Activated naive CD8-positive, alpha-beta T cell (primary cell): ENCODE results near the gene CDH22.

Experiments
- H3K27ac Mint-ChIP-seq: one replicate; pipeline ENCODE4 v1.8.0; 2021; ENCODE audit warnings: mixed read lengths
- H3K27me3 Mint-ChIP-seq: one replicate; pipeline ENCODE4 v1.8.0; 2021; ENCODE audit warnings: mixed read lengths
- H3K36me3 Mint-ChIP-seq: one replicate; pipeline ENCODE4 v1.8.0; 2021; ENCODE audit warnings: mixed read lengths
- H3K4me1 Mint-ChIP-seq: one replicate; pipeline ENCODE4 v1.8.0; 2021; ENCODE audit warnings: low read depth, mixed read lengths
- H3K4me3 Mint-ChIP-seq: one replicate; pipeline ENCODE4 v1.8.0; 2021; ENCODE audit warnings: mild to moderate bottlenecking, mixed read lengths
- H3K9me3 Mint-ChIP-seq: one replicate; pipeline ENCODE4 v1.8.0; 2021; ENCODE audit warnings: low read depth, mixed read lengths

The CDH22 gene

DNA sequence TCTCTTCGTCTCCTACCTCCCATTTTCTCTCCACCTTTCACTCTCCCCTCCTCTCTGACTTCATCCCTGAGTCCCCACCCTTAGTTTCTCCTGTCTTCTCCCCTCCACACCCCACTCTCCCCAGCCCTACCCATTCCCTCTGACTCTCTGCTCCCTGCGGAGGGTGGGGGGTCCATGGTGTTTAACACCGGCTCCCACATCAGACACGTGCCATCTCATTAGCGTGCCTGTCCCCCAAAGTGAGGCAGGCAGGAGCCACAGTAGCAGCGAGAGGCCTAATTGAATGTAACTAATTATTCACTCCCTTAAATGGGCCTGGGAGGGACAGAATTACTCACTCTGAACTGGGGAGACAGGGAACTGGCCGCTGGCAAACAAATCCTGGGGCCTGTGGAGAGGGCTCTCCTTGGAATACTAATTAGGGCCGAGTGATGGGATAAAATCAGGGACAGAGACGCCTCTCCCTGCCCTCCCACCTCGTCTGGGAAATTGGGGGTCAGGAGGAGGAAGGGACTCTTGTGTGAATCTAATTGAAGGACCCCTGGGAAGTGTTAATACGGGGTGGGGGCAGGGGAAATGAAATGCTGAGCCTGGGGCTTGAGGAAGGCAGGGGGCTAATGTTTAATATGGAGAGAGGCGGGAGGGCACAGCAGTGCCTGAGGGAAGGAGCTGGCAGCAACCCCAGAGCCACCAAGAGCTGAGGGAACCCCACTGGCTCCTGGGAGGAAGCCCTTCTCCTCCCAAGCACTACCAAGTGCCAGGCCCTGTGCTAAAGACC, 172.3 kb downstream of the CDH22 start:
- Mint-ChIP-seq H3K27ac (no peak overlapping the region), H3K27me3 (peaks cover 28% of the 10 kb centered on the region), H3K9me3 (no peaks in the 10 kb centered on the region), H3K4me3 (no peak overlapping the region), H3K36me3 (no peaks in the 10 kb centered on the region), H3K4me1 (peaks cover 2% of the 10 kb centered on the region)

DNA sequence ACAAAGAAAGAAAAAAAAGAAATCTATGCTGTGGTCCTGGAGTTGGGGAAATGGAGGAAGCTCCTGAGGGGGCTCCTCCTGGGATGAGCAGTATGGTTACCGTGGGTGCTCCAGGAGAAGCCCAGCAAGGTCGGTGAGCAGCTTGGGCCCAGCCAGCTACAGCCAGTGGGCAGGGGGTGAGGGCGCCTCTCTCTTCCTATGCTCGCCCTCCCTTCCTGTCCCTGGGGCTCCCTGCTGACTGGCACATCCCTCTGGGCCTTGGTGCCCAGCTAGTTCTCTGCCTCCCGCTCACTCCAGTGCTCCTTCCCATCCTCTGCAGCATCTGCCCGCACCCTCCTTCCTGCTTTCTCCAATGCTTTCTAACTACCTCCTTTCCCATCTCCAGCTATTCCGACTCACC, 173.6 kb downstream of the CDH22 start:
- Mint-ChIP-seq H3K4me3 (no peak overlapping the region), H3K27me3 (peaks cover 27% of the 10 kb centered on the region), H3K9me3 (no peaks in the 10 kb centered on the region), H3K36me3 (no peaks in the 10 kb centered on the region), H3K4me1 (peaks cover 2% of the 10 kb centered on the region), H3K27ac (no peak overlapping the region)

DNA sequence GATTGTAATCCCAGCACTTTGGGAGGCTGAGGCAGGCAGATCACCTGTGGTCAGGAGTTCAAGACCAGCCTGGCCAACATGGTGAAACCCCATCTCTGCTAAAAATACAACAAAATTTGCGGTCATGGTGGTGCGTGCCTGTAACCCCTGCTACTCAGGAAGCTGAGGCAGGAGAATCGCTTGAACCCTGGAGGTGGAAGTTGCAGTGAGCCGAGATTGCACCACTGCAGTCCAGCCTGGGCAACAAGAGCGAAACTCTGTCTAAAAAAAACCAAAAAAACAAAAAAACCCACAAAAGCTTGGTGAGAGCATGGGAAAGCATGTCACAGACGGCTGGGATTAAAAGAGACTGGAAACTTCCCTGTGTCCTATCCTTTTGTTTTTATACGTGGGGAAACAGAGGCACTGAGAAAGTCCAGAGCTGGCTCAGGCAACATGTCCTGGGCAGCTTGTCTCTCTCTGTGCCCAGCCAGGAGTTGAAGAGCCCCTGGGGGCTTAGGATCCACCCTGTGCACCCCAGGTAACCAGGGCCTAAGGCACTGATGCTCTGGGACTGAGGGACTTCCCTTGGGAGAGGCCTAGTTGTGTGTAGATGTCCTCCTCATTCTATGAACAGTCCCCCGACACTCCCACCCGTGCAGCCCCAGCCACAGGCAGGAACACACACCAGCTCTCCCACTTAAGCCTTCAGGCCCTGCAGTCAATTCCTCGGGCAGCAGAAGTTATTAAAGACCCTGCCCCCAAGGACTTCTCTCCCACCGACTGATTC, 174.2 kb downstream of the CDH22 start:
- Mint-ChIP-seq H3K27me3 (peaks cover 24% of the 10 kb centered on the region), H3K9me3 (no peaks in the 10 kb centered on the region), H3K36me3 (no peaks in the 10 kb centered on the region), H3K4me3 (no peak overlapping the region), H3K27ac (no peak overlapping the region), H3K4me1 (peaks cover 2% of the 10 kb centered on the region)

DNA sequence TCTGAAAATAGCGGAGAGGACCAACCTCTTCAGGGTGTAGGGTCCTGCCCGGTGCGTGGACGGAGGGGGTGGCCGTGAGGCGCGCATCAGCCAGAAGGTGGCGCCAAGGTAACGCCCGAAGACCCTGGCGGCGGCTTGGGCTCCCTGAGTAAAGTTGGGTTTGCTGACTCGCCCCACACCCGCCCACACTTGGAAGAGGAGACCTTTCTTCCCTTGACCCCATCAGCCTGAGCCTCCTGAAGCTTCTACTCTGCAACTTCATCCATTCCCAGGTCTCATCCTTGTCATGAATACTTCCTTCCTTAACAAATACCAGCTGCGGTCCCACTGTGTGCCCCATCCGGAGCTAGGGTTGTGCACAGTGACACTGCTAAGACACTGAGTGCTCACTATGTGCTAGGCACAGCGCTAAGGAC, 175.6 kb downstream of the CDH22 start:
- Mint-ChIP-seq H3K9me3 (no peaks in the 10 kb centered on the region), H3K27ac (no peak overlapping the region), H3K27me3 (peaks cover 23% of the 10 kb centered on the region), H3K36me3 (no peaks in the 10 kb centered on the region), H3K4me1 (peaks cover 2% of the 10 kb centered on the region), H3K4me3 (no peak overlapping the region)

DNA sequence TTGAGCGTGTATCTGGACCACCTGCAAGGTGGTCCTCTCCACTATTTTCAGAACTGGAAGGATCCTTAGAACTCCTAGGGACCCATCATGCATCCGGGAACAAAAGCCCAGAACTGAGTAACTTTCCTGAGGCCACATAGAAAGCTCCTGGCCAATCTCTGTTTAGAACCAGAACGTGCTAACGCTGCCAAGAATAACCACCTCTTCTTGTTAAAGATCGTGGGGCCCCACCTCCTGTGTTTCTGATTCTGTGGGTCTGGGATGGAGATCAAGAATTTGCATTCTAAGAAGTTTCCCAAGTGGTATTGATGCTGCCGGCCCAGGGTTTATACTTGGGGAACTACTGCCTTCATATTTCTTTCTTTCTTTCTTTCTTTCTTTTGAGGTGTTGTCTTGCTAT, 176.9 kb downstream of the CDH22 start:
- H3K4me3 Mint-ChIP-seq, result no peak overlapping the region
- no peaks in the 10 kb centered on the region for H3K36me3 Mint-ChIP-seq
- peaks cover 18% of the 10 kb centered on the region for H3K27me3 Mint-ChIP-seq
- no peak overlapping the region for H3K27ac Mint-ChIP-seq
- no peaks in the 10 kb centered on the region for H3K9me3 Mint-ChIP-seq
- H3K4me1 Mint-ChIP-seq, result peaks cover 2% of the 10 kb centered on the region

DNA sequence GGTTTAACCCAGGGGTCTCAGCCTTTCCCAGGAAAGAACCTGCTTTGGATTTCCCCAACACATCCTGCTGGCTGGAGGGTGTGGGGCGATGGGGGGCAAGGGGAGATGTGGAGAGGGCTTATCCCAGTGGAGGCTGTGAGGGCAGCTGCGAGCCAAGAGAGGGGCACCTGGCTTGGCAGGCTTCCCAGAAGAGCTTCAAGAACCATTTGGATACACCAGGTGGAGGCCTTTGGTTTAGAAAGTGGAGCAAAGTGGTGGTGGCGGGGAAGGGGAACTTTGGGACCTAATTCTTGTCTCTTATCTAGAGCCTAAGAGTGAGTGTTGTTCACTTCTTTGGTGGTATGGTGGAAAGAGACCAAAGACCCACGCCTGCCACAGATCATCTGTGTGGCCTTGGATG, 177.8 kb downstream of the CDH22 start:
- peaks cover 2% of the 10 kb centered on the region for H3K36me3 Mint-ChIP-seq
- no peak overlapping the region for H3K27ac Mint-ChIP-seq
- H3K9me3 Mint-ChIP-seq, result no peaks in the 10 kb centered on the region
- peaks cover 18% of the 10 kb centered on the region for H3K27me3 Mint-ChIP-seq
- H3K4me1 Mint-ChIP-seq, result peaks cover 2% of the 10 kb centered on the region
- H3K4me3 Mint-ChIP-seq, result no peak overlapping the region

DNA sequence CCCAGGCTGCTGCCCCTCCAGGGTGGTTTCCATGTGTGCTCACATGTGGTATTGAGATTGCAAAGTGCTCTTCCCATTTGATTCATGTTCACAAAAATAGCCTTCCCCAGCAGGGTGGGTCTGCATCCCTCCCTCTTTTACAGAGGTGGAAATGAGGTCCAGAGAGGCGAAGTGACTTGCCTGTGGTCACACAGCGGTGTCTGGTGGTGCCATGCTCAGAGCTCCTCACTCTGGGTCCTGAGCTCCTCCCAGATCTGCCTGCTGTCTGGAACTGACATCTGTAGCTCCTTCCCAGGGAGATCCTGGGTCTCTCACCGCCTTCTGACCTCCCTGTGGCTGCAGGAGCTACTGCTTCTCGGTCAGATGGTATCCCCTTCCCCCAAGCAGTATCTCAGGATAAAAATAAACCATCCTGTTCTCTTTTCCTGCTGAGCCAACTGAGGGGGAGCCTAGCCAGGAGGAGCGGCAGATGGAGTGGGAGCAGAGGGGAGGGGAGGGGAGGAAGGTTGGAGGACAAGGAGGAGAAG, 178.3 kb downstream of the CDH22 start:
- Mint-ChIP-seq H3K27me3 (peaks cover 15% of the 10 kb centered on the region), H3K4me3 (no peak overlapping the region), H3K36me3 (peaks cover 3% of the 10 kb centered on the region), H3K4me1 (peaks cover 2% of the 10 kb centered on the region), H3K27ac (no peak overlapping the region), H3K9me3 (no peaks in the 10 kb centered on the region)

DNA sequence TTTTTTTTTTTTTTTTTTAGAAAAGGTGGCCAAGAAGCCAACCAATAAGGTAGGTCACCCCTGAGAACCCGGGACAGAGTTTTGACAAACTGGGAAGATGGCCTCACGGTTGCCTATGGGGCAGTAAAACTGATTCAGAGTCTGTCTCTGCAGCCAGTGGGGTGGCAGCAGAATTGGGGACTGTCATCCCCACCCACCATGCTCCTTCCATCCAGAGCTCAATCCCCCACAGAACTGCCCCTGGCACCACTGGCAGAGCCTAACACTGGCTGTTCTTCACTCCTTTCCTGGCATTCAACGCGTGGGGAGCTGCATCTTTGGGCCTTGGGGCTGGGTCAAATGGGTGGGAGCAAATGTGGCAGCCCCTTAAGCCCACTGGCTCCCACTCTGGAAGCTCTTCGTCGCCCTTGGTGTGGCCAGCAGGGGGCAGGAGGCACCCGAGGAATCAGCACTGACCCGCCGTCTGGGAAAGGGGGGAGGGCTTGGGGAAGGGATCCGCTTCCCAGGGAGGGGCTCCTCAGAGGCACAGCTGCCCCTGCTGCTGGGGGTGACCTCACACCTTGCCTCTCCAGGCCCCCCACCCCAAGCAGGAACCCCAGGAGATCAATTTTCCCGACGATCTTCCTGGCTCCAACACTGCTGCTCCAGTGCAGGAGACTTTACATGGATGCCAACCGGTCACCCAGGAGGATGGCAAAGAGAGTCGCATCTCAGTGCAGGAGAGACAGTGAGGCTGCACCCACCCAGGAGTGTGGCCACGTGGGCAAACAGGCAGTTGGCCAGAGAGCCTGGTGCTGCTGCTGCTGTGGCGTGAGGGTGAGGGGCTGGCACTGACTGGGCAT, 179.8 kb downstream of the CDH22 start:
- H3K4me3 Mint-ChIP-seq, result no peak overlapping the region
- H3K27me3 Mint-ChIP-seq, result peaks cover 14% of the 10 kb centered on the region
- no peaks in the 10 kb centered on the region for H3K9me3 Mint-ChIP-seq
- peaks cover 2% of the 10 kb centered on the region for H3K4me1 Mint-ChIP-seq
- no peak overlapping the region for H3K27ac Mint-ChIP-seq
- peaks cover 3% of the 10 kb centered on the region for H3K36me3 Mint-ChIP-seq

DNA sequence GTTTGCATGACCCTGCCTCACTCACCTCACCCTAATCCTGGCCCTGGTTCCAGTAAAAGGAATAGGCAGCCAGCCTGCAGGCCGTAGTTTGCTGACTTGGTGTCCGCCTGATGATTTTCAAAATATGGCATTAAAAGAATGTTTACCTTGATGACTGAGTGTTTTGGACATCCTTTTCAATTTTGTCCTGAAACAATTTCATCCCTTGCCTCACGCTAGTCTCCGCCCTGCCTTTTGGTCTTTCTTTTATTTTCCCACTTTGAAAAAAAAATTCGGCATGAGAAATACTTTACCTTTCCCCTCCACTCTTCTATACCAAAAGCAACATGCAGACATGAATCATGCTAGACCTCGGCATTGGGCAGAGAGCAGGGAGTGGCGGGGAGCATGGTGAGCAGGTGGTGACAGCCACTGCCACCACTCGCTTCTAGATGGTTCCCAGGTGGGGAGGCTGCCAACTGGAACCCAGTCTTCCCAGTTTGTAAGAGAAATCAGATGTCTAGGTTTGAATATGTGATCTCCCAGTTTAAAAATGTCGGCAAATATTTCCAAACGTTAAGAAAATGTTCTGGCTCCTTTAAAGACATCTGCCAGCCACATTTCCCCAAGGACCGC, 180.8 kb downstream of the CDH22 start:
- no peak overlapping the region for H3K27ac Mint-ChIP-seq
- H3K4me3 Mint-ChIP-seq, result no peak overlapping the region
- no peaks in the 10 kb centered on the region for H3K4me1 Mint-ChIP-seq
- peaks cover 8% of the 10 kb centered on the region for H3K27me3 Mint-ChIP-seq
- H3K36me3 Mint-ChIP-seq, result peaks cover 3% of the 10 kb centered on the region
- no peaks in the 10 kb centered on the region for H3K9me3 Mint-ChIP-seq

DNA sequence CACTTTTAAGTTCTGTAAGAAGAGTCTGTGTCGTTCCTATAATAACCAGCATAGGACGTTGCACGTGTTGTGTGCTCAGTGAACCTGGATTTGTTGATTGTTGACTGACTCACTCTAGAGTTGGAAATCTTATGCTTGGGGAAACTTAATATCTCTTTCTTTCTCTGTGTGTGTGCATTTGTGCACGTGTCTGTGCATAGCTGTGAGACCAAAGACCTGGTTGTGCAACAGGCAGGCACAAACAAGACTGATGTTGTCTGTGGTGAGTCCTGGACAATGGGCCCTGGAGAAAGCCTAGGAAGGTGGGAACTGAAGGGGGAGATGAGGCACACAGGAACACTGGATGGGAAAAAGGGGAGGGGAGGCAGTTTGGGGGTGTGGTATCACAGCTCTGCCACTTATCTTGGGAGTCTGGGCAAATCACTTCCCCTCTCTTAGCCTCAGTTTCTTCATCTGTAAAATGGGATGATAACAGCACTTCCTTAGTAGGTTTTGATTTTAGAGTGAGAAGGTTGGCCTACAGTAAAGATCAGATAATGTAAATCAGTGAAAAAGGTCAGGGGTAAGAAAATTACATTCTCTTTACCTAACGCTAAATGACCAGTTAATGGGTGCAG, 181.8 kb downstream of the CDH22 start:
- H3K9me3 Mint-ChIP-seq, result no peaks in the 10 kb centered on the region
- peaks cover 3% of the 10 kb centered on the region for H3K36me3 Mint-ChIP-seq
- peaks cover 3% of the 10 kb centered on the region for H3K27me3 Mint-ChIP-seq
- H3K27ac Mint-ChIP-seq, result no peak overlapping the region
- no peaks in the 10 kb centered on the region for H3K4me1 Mint-ChIP-seq
- H3K4me3 Mint-ChIP-seq, result no peak overlapping the region
